Midbrain (tissue), 1 donor: ENCODE measurements around the gene STX7.

Source experiments
- DNase-seq: peaks from one replicate; lab custom pipeline; 2025; lab: John Stamatoyannopoulos, UW

The STX7 gene

GRCh38 chr6:132506869-132507808 lies 5.8 kb downstream of the STX7 start:
- no peak for DNase-seq

GRCh38 chr6:132506461-132506860 lies 6.5 kb downstream of the STX7 start:
- DNase-seq, result no peak

- peak; percentile 15 for DNase-seq
These were observed 7.8 kb downstream of the STX7 start for GRCh38 chr6:132505158-132505557.

- no peak for DNase-seq
These were observed 8.2 kb downstream of the STX7 start for GRCh38 chr6:132504757-132505156.

GRCh38 chr6:132499757-132500156 lies 13.2 kb downstream of the STX7 start:
- no peak for DNase-seq

GRCh38 chr6:132498638-132499037 lies 14.3 kb downstream of the STX7 start:
- DNase-seq, result no peak

GRCh38 chr6:132496519-132497180 lies 16.3 kb downstream of the STX7 start:
- no peak for DNase-seq

GRCh38 chr6:132495604-132496079 lies 17.3 kb downstream of the STX7 start:
- DNase-seq, result no peak

GRCh38 chr6:132494954-132495353 lies 18.0 kb downstream of the STX7 start:
- no peak for DNase-seq

- no peak for DNase-seq
These were observed 21.0 kb downstream of the STX7 start for GRCh38 chr6:132491881-132492280.

GRCh38 chr6:132491303-132491702 lies 21.6 kb downstream of the STX7 start:
- no peak for DNase-seq

- no peak for DNase-seq
These were observed 22.3 kb downstream of the STX7 start for GRCh38 chr6:132490478-132491204.

GRCh38 chr6:132490024-132490423 lies 22.9 kb downstream of the STX7 start:
- peak; percentile 11 for DNase-seq

- no peak for DNase-seq
These were observed 23.5 kb downstream of the STX7 start for GRCh38 chr6:132489376-132489775.

- DNase-seq, result no peak
These were observed 25.2 kb downstream of the STX7 start for GRCh38 chr6:132487762-132488161.

- no peak for DNase-seq
These were observed 28.3 kb downstream of the STX7 start for GRCh38 chr6:132484680-132485018.

GRCh38 chr6:132483779-132484679 lies 28.9 kb downstream of the STX7 start:
- peak; percentile 83 for DNase-seq

GRCh38 chr6:132482581-132482980 lies 30.3 kb downstream of the STX7 start:
- DNase-seq, result no peak

- no peak for DNase-seq
These were observed 31.7 kb downstream of the STX7 start for GRCh38 chr6:132481189-132481588.

- no peak for DNase-seq
These were observed 33.8 kb downstream of the STX7 start for GRCh38 chr6:132479131-132479530.

GRCh38 chr6:132478674-132479073 lies 34.2 kb downstream of the STX7 start:
- no peak for DNase-seq
